ENCODE results near the gene MCIDAS. TPM values are rescaled to one million over a fixed set of nuclear protein-coding genes. Genes with fewer than 3 reads are reported as not detected.

The MCIDAS gene
- total and polyA plus RNA-seq, 2 of the 8 experiments (the other 6 are each of a cell fraction or from before 2014, with no cell fraction given), result 0.15 TPM; not detected in 1

DNA sequence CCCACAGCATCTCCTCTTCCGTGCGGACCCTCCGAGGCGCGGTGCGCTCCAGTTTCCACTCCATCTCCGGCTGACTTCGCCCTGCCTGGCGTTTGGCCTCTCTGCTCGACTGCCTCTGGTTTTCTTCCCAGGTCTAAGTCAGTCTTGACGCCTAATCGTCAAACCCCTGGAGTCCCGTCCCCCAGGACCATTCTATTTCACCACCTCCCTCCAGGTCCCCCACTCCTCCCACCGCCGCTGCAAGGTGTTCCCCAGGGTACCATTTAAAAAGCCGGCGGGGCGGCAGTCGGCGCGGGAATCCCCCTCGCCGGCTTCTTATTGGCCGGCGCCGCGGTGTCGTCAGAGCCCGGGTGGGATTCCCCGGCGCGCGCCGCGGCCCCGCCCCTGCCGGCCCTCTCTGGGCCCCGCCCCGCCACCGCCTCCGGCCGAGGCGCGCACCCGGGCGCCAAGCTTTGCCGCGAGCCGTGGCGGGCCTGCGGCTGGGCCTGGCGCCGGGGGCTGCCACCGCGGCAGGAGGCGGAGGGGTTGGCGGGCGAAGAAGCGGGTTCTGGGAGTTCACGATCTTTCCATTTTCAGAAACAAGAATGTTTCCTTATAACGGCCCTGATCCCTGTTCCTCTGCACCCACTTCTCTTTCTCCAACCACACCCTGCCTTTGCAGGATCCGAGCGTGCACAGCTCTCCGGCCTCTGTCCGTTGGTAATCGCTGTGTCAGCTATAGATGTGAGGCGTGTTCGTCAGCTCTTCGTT is 54.0 kb downstream of the MCIDAS start, which contains the start of gene CDC20B (continued):
- TF ChIP-seq, protein P1, sequence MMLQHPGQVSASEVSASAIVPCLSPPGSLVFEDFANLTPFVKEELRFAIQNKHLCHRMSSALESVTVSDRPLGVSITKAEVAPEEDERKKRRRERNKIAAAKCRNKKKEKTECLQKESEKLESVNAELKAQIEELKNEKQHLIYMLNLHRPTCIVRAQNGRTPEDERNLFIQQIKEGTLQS (IDR thresholded peaks at IDR 0.05; ENCODE audit: insufficient read depth, low read depth, low read length), result no peak
- 0 out of 2 replicates have a peak, but pooled peaks have one; percentile 29 for TF ChIP-seq SP4 (IDR thresholded peaks at IDR 0.05; ENCODE audit: low read length)

All from H1 (cell line).